ENCODE data around the gene AP1M2. TPM values are rescaled to one million over a fixed set of nuclear protein-coding genes. Genes with fewer than 3 reads are reported as not detected.

Gene AP1M2
- polyA plus RNA-seq, 2 donors = 54.2 to 55.4 TPM

GRCh38 chr19:10602330-10603083, 15.4 kb upstream of the AP1M2 start:
- 0 to 1% methylated on average over 56 to 76 of the region's 76 CpGs for WGBS, 2 donors
- no peaks in the 10 kb centered on the region for H3K36me3 ChIP-seq (ENCODE audit: control insufficient read depth in 2 of 2, insufficient read depth in 2 of 2, low read length in 1 of 2)
- H3K27me3 ChIP-seq (ENCODE audit: control insufficient read depth in 1 of 2, insufficient read depth in 2 of 2, low read length in 2 of 2) = no peaks in the 10 kb centered on the region
- peaks cover 2 to 4% of the 10 kb centered on the region in 2 donors for H3K4me1 ChIP-seq (ENCODE audit: control insufficient read depth in 2 of 2, insufficient read depth in 2 of 2, low read length in 1 of 2)
- peak overlapping the region; percentile 65 to 76 for H3K4me3 ChIP-seq (ENCODE audit: low read depth in 1 of 2, low read length in 2 of 2)
- no peaks in the 10 kb centered on the region for H3K9me3 ChIP-seq (ENCODE audit: control insufficient read depth in 2 of 2, insufficient read depth in 1 of 2, low read depth in 1 of 2, low read length in 1 of 2)
- H3K27ac ChIP-seq (ENCODE audit: low read depth in 2 of 2, low read length in 1 of 2) = peak overlapping the region; percentile 88 to 90

- Histone ChIP-seq H3K4me3 (ENCODE audit: low read depth in 1 of 2, low read length in 2 of 2) (peak overlapping the region in 1 of 2 donors; percentile 65), H3K27me3 (ENCODE audit: control insufficient read depth in 1 of 2, insufficient read depth in 2 of 2, low read length in 2 of 2) (no peaks in the 10 kb centered on the region), H3K9me3 (ENCODE audit: control insufficient read depth in 2 of 2, insufficient read depth in 1 of 2, low read depth in 1 of 2, low read length in 1 of 2) (no peaks in the 10 kb centered on the region), H3K4me1 (ENCODE audit: control insufficient read depth in 2 of 2, insufficient read depth in 2 of 2, low read length in 1 of 2) (peaks cover 2 to 4% of the 10 kb centered on the region in 2 donors), H3K36me3 (ENCODE audit: control insufficient read depth in 2 of 2, insufficient read depth in 2 of 2, low read length in 1 of 2) (no peaks in the 10 kb centered on the region), H3K27ac (ENCODE audit: low read depth in 2 of 2, low read length in 1 of 2) (no peak overlapping the region)
- 20 to 21% methylated on average over 7 of the region's 7 CpGs for WGBS, 2 donors
These were observed 14.9 kb upstream of the AP1M2 start for GRCh38 chr19:10601999-10602329.

- no peaks in the 10 kb centered on the region for H3K9me3 ChIP-seq (ENCODE audit: control insufficient read depth in 2 of 2, insufficient read depth in 1 of 2, low read depth in 1 of 2, low read length in 1 of 2)
- WGBS, 2 donors = 91 to 96% methylated on average over 5 of the region's 5 CpGs
- H3K36me3 ChIP-seq (ENCODE audit: control insufficient read depth in 2 of 2, insufficient read depth in 2 of 2, low read length in 1 of 2) = no peaks in the 10 kb centered on the region
- no peak overlapping the region for H3K4me3 ChIP-seq (ENCODE audit: low read depth in 1 of 2, low read length in 2 of 2)
- H3K4me1 ChIP-seq (ENCODE audit: control insufficient read depth in 2 of 2, insufficient read depth in 2 of 2, low read length in 1 of 2) = peaks cover 2 to 4% of the 10 kb centered on the region in 2 donors
- no peaks in the 10 kb centered on the region for H3K27me3 ChIP-seq (ENCODE audit: control insufficient read depth in 1 of 2, insufficient read depth in 2 of 2, low read length in 2 of 2)
- H3K27ac ChIP-seq (ENCODE audit: low read depth in 2 of 2, low read length in 1 of 2) = no peak overlapping the region
These were observed 13.0 kb upstream of the AP1M2 start for GRCh38 chr19:10600149-10600548.

- Histone ChIP-seq H3K36me3 (ENCODE audit: control insufficient read depth in 2 of 2, insufficient read depth in 2 of 2, low read length in 1 of 2) (no peaks in the 10 kb centered on the region), H3K27ac (ENCODE audit: low read depth in 2 of 2, low read length in 1 of 2) (no peak overlapping the region), H3K27me3 (ENCODE audit: control insufficient read depth in 1 of 2, insufficient read depth in 2 of 2, low read length in 2 of 2) (no peaks in the 10 kb centered on the region), H3K9me3 (ENCODE audit: control insufficient read depth in 2 of 2, insufficient read depth in 1 of 2, low read depth in 1 of 2, low read length in 1 of 2) (no peaks in the 10 kb centered on the region), H3K4me3 (ENCODE audit: low read depth in 1 of 2, low read length in 2 of 2) (no peak overlapping the region), H3K4me1 (ENCODE audit: control insufficient read depth in 2 of 2, insufficient read depth in 2 of 2, low read length in 1 of 2) (peaks cover 0 to 2% of the 10 kb centered on the region in 2 donors)
- WGBS, 2 donors = 64 to 67% methylated on average over 9 of the region's 9 CpGs
These were observed 6.9 kb upstream of the AP1M2 start for GRCh38 chr19:10593820-10594637.

GRCh38 chr19:10593148-10593547, 6.0 kb upstream of the AP1M2 start:
- Histone ChIP-seq H3K27ac (ENCODE audit: low read depth in 2 of 2, low read length in 1 of 2) (no peak overlapping the region), H3K27me3 (ENCODE audit: control insufficient read depth in 1 of 2, insufficient read depth in 2 of 2, low read length in 2 of 2) (no peaks in the 10 kb centered on the region), H3K36me3 (ENCODE audit: control insufficient read depth in 2 of 2, insufficient read depth in 2 of 2, low read length in 1 of 2) (no peaks in the 10 kb centered on the region), H3K9me3 (ENCODE audit: control insufficient read depth in 2 of 2, insufficient read depth in 1 of 2, low read depth in 1 of 2, low read length in 1 of 2) (no peaks in the 10 kb centered on the region), H3K4me1 (ENCODE audit: control insufficient read depth in 2 of 2, insufficient read depth in 2 of 2, low read length in 1 of 2) (peaks cover 0 to 2% of the 10 kb centered on the region in 2 donors), H3K4me3 (ENCODE audit: low read depth in 1 of 2, low read length in 2 of 2) (no peak overlapping the region)
- WGBS, 2 donors = 88 to 91% methylated on average over 7 of the region's 7 CpGs

- no peaks in the 10 kb centered on the region for H3K4me1 ChIP-seq (ENCODE audit: control insufficient read depth in 2 of 2, insufficient read depth in 2 of 2, low read length in 1 of 2)
- WGBS, 2 donors = 91 to 94% methylated on average over 2 of the region's 2 CpGs
- H3K27me3 ChIP-seq (ENCODE audit: control insufficient read depth in 1 of 2, insufficient read depth in 2 of 2, low read length in 2 of 2) = no peaks in the 10 kb centered on the region
- peaks cover 0 to 5% of the 10 kb centered on the region in 2 donors for H3K36me3 ChIP-seq (ENCODE audit: control insufficient read depth in 2 of 2, insufficient read depth in 2 of 2, low read length in 1 of 2)
- no peak overlapping the region for H3K27ac ChIP-seq (ENCODE audit: low read depth in 2 of 2, low read length in 1 of 2)
- no peak overlapping the region for H3K4me3 ChIP-seq (ENCODE audit: low read depth in 1 of 2, low read length in 2 of 2)
- H3K9me3 ChIP-seq (ENCODE audit: control insufficient read depth in 2 of 2, insufficient read depth in 1 of 2, low read depth in 1 of 2, low read length in 1 of 2) = no peaks in the 10 kb centered on the region
These were observed 683 bp upstream of the AP1M2 start for GRCh38 chr19:10587839-10588150.

- Histone ChIP-seq H3K4me3 (ENCODE audit: low read depth in 1 of 2, low read length in 2 of 2) (peak overlapping the region; percentile 64 to 70), H3K36me3 (ENCODE audit: control insufficient read depth in 2 of 2, insufficient read depth in 2 of 2, low read length in 1 of 2) (peaks cover 0 to 7% of the 10 kb centered on the region in 2 donors), H3K27ac (ENCODE audit: low read depth in 2 of 2, low read length in 1 of 2) (no peak overlapping the region), H3K4me1 (ENCODE audit: control insufficient read depth in 2 of 2, insufficient read depth in 2 of 2, low read length in 1 of 2) (no peaks in the 10 kb centered on the region), H3K9me3 (ENCODE audit: control insufficient read depth in 2 of 2, insufficient read depth in 1 of 2, low read depth in 1 of 2, low read length in 1 of 2) (no peaks in the 10 kb centered on the region), H3K27me3 (ENCODE audit: control insufficient read depth in 1 of 2, insufficient read depth in 2 of 2, low read length in 2 of 2) (no peaks in the 10 kb centered on the region)
- WGBS, 2 donors = 52 to 64% methylated on average over 6 of the region's 6 CpGs
These were observed 716 bp downstream of the AP1M2 start for GRCh38 chr19:10586396-10586795.

GRCh38 chr19:10583036-10583776, 3.9 kb downstream of the AP1M2 start:
- no peak overlapping the region for H3K27ac ChIP-seq (ENCODE audit: low read depth in 2 of 2, low read length in 1 of 2)
- H3K4me1 ChIP-seq (ENCODE audit: control insufficient read depth in 2 of 2, insufficient read depth in 2 of 2, low read length in 1 of 2) = no peaks in the 10 kb centered on the region
- no peaks in the 10 kb centered on the region for H3K9me3 ChIP-seq (ENCODE audit: control insufficient read depth in 2 of 2, insufficient read depth in 1 of 2, low read depth in 1 of 2, low read length in 1 of 2)
- no peak overlapping the region for H3K4me3 ChIP-seq (ENCODE audit: low read depth in 1 of 2, low read length in 2 of 2)
- H3K27me3 ChIP-seq (ENCODE audit: control insufficient read depth in 1 of 2, insufficient read depth in 2 of 2, low read length in 2 of 2) = no peaks in the 10 kb centered on the region
- 79 to 83% methylated on average over 9 of the region's 9 CpGs for WGBS, 2 donors
- peaks cover 0 to 17% of the 10 kb centered on the region in 2 donors for H3K36me3 ChIP-seq (ENCODE audit: control insufficient read depth in 2 of 2, insufficient read depth in 2 of 2, low read length in 1 of 2)

- Histone ChIP-seq H3K4me1 (ENCODE audit: control insufficient read depth in 2 of 2, insufficient read depth in 2 of 2, low read length in 1 of 2) (no peaks in the 10 kb centered on the region), H3K4me3 (ENCODE audit: low read depth in 1 of 2, low read length in 2 of 2) (no peak overlapping the region), H3K27ac (ENCODE audit: low read depth in 2 of 2, low read length in 1 of 2) (no peak overlapping the region), H3K9me3 (ENCODE audit: control insufficient read depth in 2 of 2, insufficient read depth in 1 of 2, low read depth in 1 of 2, low read length in 1 of 2) (no peaks in the 10 kb centered on the region), H3K27me3 (ENCODE audit: control insufficient read depth in 1 of 2, insufficient read depth in 2 of 2, low read length in 2 of 2) (no peaks in the 10 kb centered on the region), H3K36me3 (ENCODE audit: control insufficient read depth in 2 of 2, insufficient read depth in 2 of 2, low read length in 1 of 2) (peaks cover 0 to 17% of the 10 kb centered on the region in 2 donors)
- WGBS, 2 donors = 86 to 89% methylated on average over 13 of the region's 13 CpGs
These were observed 5.0 kb downstream of the AP1M2 start for GRCh38 chr19:10582091-10582490.

Data from esophagus (tissue), 2 donors.